GM18508 (cell line): ENCODE data around the gene GPRASP3.

Experiments
- ATAC-seq: cut with Tn5 transposase; IDR thresholded peaks from one replicate; pipeline ENCODE4 v1.9.1; 2021; ENCODE audit warnings: moderate number of reproducible peaks; ENCODE audit not compliant: insufficient read depth, unreplicated experiment

GPRASP3 gene

DNA sequence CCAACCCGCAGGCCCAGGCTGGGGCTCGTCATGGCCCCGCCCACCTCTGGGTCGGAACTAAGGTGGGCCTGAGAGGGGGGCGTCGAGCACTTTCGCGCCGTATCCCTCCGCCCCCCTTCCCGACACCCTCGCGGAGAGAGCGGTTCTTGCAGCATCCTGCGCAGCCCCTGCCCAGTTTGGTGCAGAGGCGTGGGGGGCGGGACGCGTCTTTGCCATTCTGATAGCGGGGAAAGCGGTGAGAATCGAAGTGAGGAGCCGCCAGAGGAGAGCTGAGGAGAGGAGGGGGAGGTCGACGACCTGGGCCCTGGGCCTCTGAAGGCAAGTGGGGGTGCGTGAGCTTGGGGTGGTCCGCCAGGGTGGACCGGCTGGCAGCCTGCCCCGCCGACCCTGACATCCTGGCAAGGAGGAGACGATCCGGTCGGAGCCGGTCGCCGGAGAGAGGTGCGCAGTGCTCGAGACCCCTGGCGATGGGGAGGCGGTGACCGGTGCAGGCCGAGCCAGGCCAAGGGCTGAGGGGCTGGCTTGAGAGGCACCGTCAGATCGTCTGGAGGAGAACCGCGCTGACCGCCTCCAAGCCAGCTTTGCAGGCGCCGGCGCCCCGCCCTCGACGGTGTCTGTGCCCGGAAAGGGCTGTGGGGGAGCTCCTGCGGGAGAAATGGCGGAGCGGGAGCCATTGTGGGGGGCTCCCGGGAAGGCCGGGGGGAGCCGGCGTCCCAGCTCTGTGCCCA is 25.5 kb downstream of the GPRASP3 start:
- no peak for ATAC-seq

GRCh38 chrX:102765217-102765616 is 44.7 kb downstream of the GPRASP3 start:
- ATAC-seq: no peak

DNA sequence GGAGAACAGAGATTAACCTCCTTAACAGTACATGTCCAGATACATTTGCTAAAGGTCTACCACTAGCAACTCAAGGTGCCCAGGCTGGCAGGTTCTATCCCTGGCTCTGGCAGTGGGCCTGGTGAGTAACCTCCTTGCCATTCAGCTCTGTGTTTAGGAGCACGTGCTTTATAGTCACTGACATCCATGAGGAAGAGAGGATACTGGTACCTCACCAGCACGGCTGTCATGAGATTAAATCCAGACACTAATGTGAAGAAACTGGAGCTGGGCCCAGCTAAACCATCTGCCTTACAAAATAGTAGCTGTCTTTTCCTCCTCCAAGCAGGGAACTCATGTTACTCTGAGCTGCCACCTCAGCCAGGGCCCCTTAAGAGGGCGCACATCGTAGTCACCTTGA is 45.3 kb downstream of the GPRASP3 start:
- no peak for ATAC-seq

- ATAC-seq: no peak
These were observed 46.7 kb downstream of the GPRASP3 start for GRCh38 chrX:102767287-102767686.

GRCh38 chrX:102768987-102769761 is 48.6 kb downstream of the GPRASP3 start:
- peak; percentile 91 for ATAC-seq
